OCI-LY7 (cell line): ENCODE results near the gene CTSL. TPM values are rescaled to one million over a fixed set of nuclear protein-coding genes. Genes with fewer than 3 reads are reported as not detected.

Experiments used
- BruUV-seq: library from RNA; stranded (reverse); fragments of 400-500 nt; replicated peaks from 2 replicates; lab custom pipeline; 2021; lab: Mats Ljungman, UMichigan
- CTCF ChIA-PET: fragments of 300-600 bp; sonication (Branson Sonifier 250); formaldehyde crosslinking; loops from one replicate; lab custom pipeline; 2022; ENCODE audit warnings: antibody characterized with exemption; ENCODE audit not compliant: unreplicated experiment; lab: Charles Lee
- POLR2A ChIA-PET: fragments of 300-600 bp; sonication (Branson Sonifier 250); formaldehyde crosslinking; loops from one replicate; lab custom pipeline; 2022; ENCODE audit warnings: antibody characterized with exemption; lab: Charles Lee
- DNase-seq: peaks from one replicate; pipeline ENCODE4 v3.0.0-alpha.2; 2015; ENCODE audit warnings: low spot score
- H2AFZ ChIP-seq: fragments of 200-600 bp; sonication (generic), shearing (Covaris generic); 2 replicates; pipeline ENCODE4 v1.6.1; 2014; ENCODE audit warnings: mild to moderate bottlenecking, antibody characterized with exemption, low read length, moderate library complexity
- H3K27ac ChIP-seq: fragments of 200-600 bp; sonication (generic); 2 replicates; pipeline ENCODE4 v1.5.1; 2014; ENCODE audit warnings: mixed run types, low read depth, mild to moderate bottlenecking, moderate library complexity, low read length, inconsistent platforms; ENCODE audit not compliant: poor library complexity, severe bottlenecking
- H3K36me3 ChIP-seq: fragments of 200-600 bp; sonication (generic); 2 replicates; pipeline ENCODE4 v1.6.1; 2014; ENCODE audit warnings: mild to moderate bottlenecking, antibody characterized with exemption, low read length, moderate library complexity, mixed read lengths; ENCODE audit not compliant: insufficient read depth
- H3K4me1 ChIP-seq: fragments of 200-600 bp; sonication (generic); 2 replicates; pipeline ENCODE4 v1.5.1; 2014; ENCODE audit warnings: mild to moderate bottlenecking, low read length; ENCODE audit not compliant: insufficient read depth, poor library complexity, severe bottlenecking
- H3K4me2 ChIP-seq: fragments of 200-600 bp; sonication (generic); 2 replicates; pipeline ENCODE4 v1.6.1; 2014; ENCODE audit warnings: mild to moderate bottlenecking, low read length
- H3K4me3 ChIP-seq: fragments of 200-600 bp; sonication (generic); 2 replicates; pipeline ENCODE4 v1.5.1; 2014; ENCODE audit warnings: mild to moderate bottlenecking, low read depth, low read length; ENCODE audit not compliant: poor library complexity, severe bottlenecking
- H3K79me2 ChIP-seq: fragments of 200-600 bp; sonication (generic); 2 replicates; pipeline ENCODE4 v1.6.1; 2016; ENCODE audit warnings: low read depth, mild to moderate bottlenecking, low read length, moderate library complexity, mixed read lengths; ENCODE audit not compliant: insufficient read depth
- H3K9me2 ChIP-seq: fragments of 200-600 bp; sonication (generic); 2 replicates; pipeline ENCODE4 v1.6.1; 2016; ENCODE audit warnings: mild to moderate bottlenecking, low read length, mixed read lengths; ENCODE audit not compliant: insufficient read depth
- H3K9me3 ChIP-seq: fragments of 200-600 bp; sonication (generic); 2 replicates; pipeline ENCODE4 v1.6.1; 2014; ENCODE audit warnings: mild to moderate bottlenecking, mixed run types, low read length, mixed read lengths
- H4K20me1 ChIP-seq: fragments of 200-600 bp; sonication (generic); 2 replicates; pipeline ENCODE4 v1.6.1; 2014; ENCODE audit warnings: mild to moderate bottlenecking, antibody characterized with exemption, low read length, moderate library complexity, mixed read lengths; ENCODE audit not compliant: insufficient read depth
- CTCF ChIP-seq: fragments of 200-600 bp; sonication (generic); conservative IDR thresholded peaks from 2 replicates; pipeline ENCODE4 v1.5.1; 2014; ENCODE audit warnings: mild to moderate bottlenecking, antibody characterized with exemption, low read length, moderate library complexity, mixed read lengths
- EZH2phosphoT487 ChIP-seq: fragments of 200-600 bp; sonication (generic); IDR thresholded peaks from 2 replicates; pipeline ENCODE4 v1.6.1; 2018; ENCODE audit warnings: low read depth, borderline replicate concordance, mild to moderate bottlenecking, mixed run types, antibody characterized with exemption, low read length, moderate library complexity, mixed read lengths
- intact Hi-C: fragments of 100-400 bp; cut with micrococcal nuclease; formaldehyde crosslinking; loops from one replicate; pipeline ENCODE4 v1.10.0; 2022; ENCODE audit not compliant: unreplicated experiment
- total RNA-seq, 2 experiments: library from RNA; depleted of rRNA in 1 of 2; stranded (reverse); fragments of >200 nt in 1 of 2; shearing (Covaris generic) in 1 of 2; gene quantifications; 2 replicates each; pipeline ENCODE4 v1.2.3, GENCODE V29; 2014 to 2022

CTSL gene
- total RNA-seq, 2 experiments from 2014 or later: not detected

DNA sequence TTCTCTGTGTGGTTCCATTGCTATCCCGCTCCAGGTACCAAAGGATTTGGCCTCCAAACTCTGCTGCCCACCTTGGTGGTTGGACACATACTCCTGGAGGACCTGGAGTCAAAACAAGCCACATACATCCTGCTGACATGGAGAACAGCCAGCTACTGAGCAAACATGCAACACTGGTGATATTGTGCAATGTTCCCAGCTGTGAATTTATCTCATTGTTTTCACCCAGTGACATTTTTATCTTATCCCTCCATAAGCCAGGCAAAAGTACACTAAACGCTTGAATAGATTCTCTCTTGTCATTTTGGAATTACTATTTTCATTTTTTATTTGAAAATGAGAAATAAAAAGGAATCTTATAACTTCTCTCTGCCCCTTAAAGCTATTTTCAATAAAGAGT is 11.1 kb upstream of the CTSL start:
- CTCF ChIA-PET: no interaction called here
- H3K27ac ChIP-seq: no peak overlapping the region
- no peaks in the 10 kb centered on the region for H3K9me3 ChIP-seq
- H3K4me3 ChIP-seq: no peak overlapping the region
- H3K4me2 ChIP-seq: no peak overlapping the region
- no peaks in the 10 kb centered on the region for H3K36me3 ChIP-seq
- intact Hi-C loops: no loop called here
- no peaks in the 10 kb centered on the region for H4K20me1 ChIP-seq
- BruUV-seq: no TSS peak
- H3K4me1 ChIP-seq: no peaks in the 10 kb centered on the region
- no peaks in the 10 kb centered on the region for H3K9me2 ChIP-seq
- H3K79me2 ChIP-seq: no peaks in the 10 kb centered on the region
- TF ChIP-seq CTCF (no peak), EZH2phosphoT487 (no peak)
- no peak overlapping the region for H2AFZ ChIP-seq
- POLR2A ChIA-PET: interaction anchor here (0.7 kb wide), 1 partner anchor 707 kb away, joined by 3 read pairs; no protein-coding TSS in a partner anchor
- no peak for DNase-seq

GRCh38 chr9:87716141-87716540 is 9.8 kb upstream of the CTSL start:
- H3K9me3 ChIP-seq: no peaks in the 10 kb centered on the region

GRCh38 chr9:87717456-87717855 is 8.5 kb upstream of the CTSL start:
- H3K4me1 ChIP-seq: no peaks in the 10 kb centered on the region
- no peaks in the 10 kb centered on the region for H3K36me3 ChIP-seq
- H3K9me3 ChIP-seq: no peaks in the 10 kb centered on the region
- CTCF ChIA-PET: no interaction called here
- no peak for DNase-seq
- H3K4me2 ChIP-seq: no peak overlapping the region
- H4K20me1 ChIP-seq: no peaks in the 10 kb centered on the region
- H2AFZ ChIP-seq: no peak overlapping the region
- no peaks in the 10 kb centered on the region for H3K79me2 ChIP-seq
- H3K27ac ChIP-seq: no peak overlapping the region
- no peak overlapping the region for H3K4me3 ChIP-seq
- POLR2A ChIA-PET: no interaction called here
- no peaks in the 10 kb centered on the region for H3K9me2 ChIP-seq
- BruUV-seq: no TSS peak
- no peak for TF ChIP-seq CTCF
- intact Hi-C loops: no loop called here

More at GRCh38 chr9:87716141-87716540, 9.8 kb upstream of the CTSL start:
- H3K4me1 ChIP-seq: no peaks in the 10 kb centered on the region
- H3K36me3 ChIP-seq: no peaks in the 10 kb centered on the region
- BruUV-seq: no TSS peak
- CTCF ChIA-PET: no interaction called here
- no peak for TF ChIP-seq EZH2phosphoT487
- no peaks in the 10 kb centered on the region for H4K20me1 ChIP-seq
- POLR2A ChIA-PET: no interaction called here
- H3K79me2 ChIP-seq: no peaks in the 10 kb centered on the region
- DNase-seq: no peak
- no peak overlapping the region for H3K4me2 ChIP-seq
- no peak overlapping the region for H3K27ac ChIP-seq
- H3K4me3 ChIP-seq: no peak overlapping the region
- H2AFZ ChIP-seq: no peak overlapping the region
- intact Hi-C loops: no loop called here
- no peaks in the 10 kb centered on the region for H3K9me2 ChIP-seq
